SK-N-SH (cell line): ENCODE data around the gene TTC28. TPM values are rescaled to one million over a fixed set of nuclear protein-coding genes. Genes with fewer than 3 reads are reported as not detected.

ENCODE experiments used
- CTCF ChIA-PET: fragments of 300-600, 350-600 bp; formaldehyde crosslinking; extraction: SDS; loops from one replicate; lab custom pipeline; 2021; lab: Yijun Ruan, JAX
- POLR2A ChIA-PET: fragments of 350-600 bp; sonication (Branson Sonifier 250); formaldehyde crosslinking; extraction: SDS; loops from one replicate; lab custom pipeline; 2020; ENCODE audit warnings: antibody characterized with exemption, inconsistent platforms; lab: Yijun Ruan, JAX
- DNase-seq: peaks from one replicate; pipeline ENCODE4 v3.0.0; 2012
- H2AFZ ChIP-seq: fragments of 200-600 bp; sonication (generic); 2 replicates; pipeline ENCODE4 v1.8.1; 2016; ENCODE audit warnings: antibody characterized with exemption, mild to moderate bottlenecking, low read depth
- H3F3A ChIP-seq: fragments of 200-600 bp; sonication (generic); replicated peaks from 2 replicates; pipeline ENCODE3; 2016; ENCODE audit warnings: antibody characterized with exemption, mild to moderate bottlenecking; ENCODE audit not compliant: insufficient read depth
- H3K27ac ChIP-seq, 2 experiments: fragments of 200-500 bp in 1 of 2; fragments of 200-600 bp in 1 of 2; sonication (Bioruptor generic) in 1 of 2; sonication (generic), shearing (Covaris generic) in 1 of 2; 2 replicates each; pipeline versions ENCODE4 v1.5.1 to v1.6.1; 2014 to 2016; ENCODE audit warnings: low read depth in 2 of 2, inconsistent platforms in 1 of 2, low read length in 1 of 2, mild to moderate bottlenecking in 1 of 2, mixed read lengths in 1 of 2
- H3K27me3 ChIP-seq: fragments of 200-600 bp; sonication (generic), shearing (Covaris generic); 2 replicates; pipeline ENCODE4 v1.6.1; 2016; ENCODE audit warnings: mixed run types; ENCODE audit not compliant: insufficient read depth
- H3K36me3 ChIP-seq, 2 experiments: fragments of 200-500 bp in 1 of 2; fragments of 200-600 bp in 1 of 2; sonication (Bioruptor generic) in 1 of 2; sonication (generic) in 1 of 2; replicated peaks in 1 of 2; 2 replicates each; pipeline versions ENCODE3 to v1.5.1; 2014 to 2016; ENCODE audit warnings: low read length in 1 of 2, mild to moderate bottlenecking in 1 of 2; ENCODE audit not compliant: insufficient read depth in 2 of 2, control insufficient read depth in 1 of 2
- H3K4me1 ChIP-seq, 2 experiments: fragments of 200-500 bp in 1 of 2; fragments of 200-600 bp in 1 of 2; sonication (Bioruptor generic) in 1 of 2; sonication (generic), shearing (Covaris generic) in 1 of 2; 2 replicates each; pipeline versions ENCODE4 v1.5.1 to v1.6.1; 2014 to 2016; ENCODE audit warnings: low read depth in 1 of 2, low read length in 1 of 2, mixed run types in 1 of 2; ENCODE audit not compliant: insufficient read depth in 2 of 2, control insufficient read depth in 1 of 2
- H3K4me2 ChIP-seq: fragments of 200-600 bp; sonication (generic), shearing (Covaris generic); 2 replicates; pipeline ENCODE4 v1.6.1; 2017; ENCODE audit warnings: mixed run types
- H3K4me3 ChIP-seq, 2 experiments: fragments of 200-500 bp in 1 of 2; fragments of 200-600 bp in 1 of 2; sonication (Bioruptor generic) in 1 of 2; sonication (generic), shearing (Covaris generic) in 1 of 2; 2 replicates each; pipeline versions ENCODE4 v1.5.1 to v1.8.1; 2014 to 2016; ENCODE audit warnings: low read depth in 2 of 2, inconsistent platforms in 1 of 2, low read length in 1 of 2, mild to moderate bottlenecking in 1 of 2, mixed read lengths in 1 of 2, moderate library complexity in 1 of 2
- H3K79me2 ChIP-seq: fragments of 200-600 bp; sonication (generic); 2 replicates; pipeline ENCODE4 v1.8.1; 2017; ENCODE audit warnings: mild to moderate bottlenecking; ENCODE audit not compliant: insufficient read depth
- H3K9ac ChIP-seq: fragments of 200-600 bp; sonication (generic); 2 replicates; pipeline ENCODE4 v1.6.1; 2017; ENCODE audit warnings: mixed run types
- H3K9me2 ChIP-seq: fragments of 200-600 bp; sonication (generic); 2 replicates; pipeline ENCODE4 v1.6.1; 2017; ENCODE audit warnings: mixed run types
- H3K9me3 ChIP-seq: fragments of 200-600 bp; sonication (generic); 2 replicates; pipeline ENCODE4 v1.6.1; 2017; ENCODE audit warnings: mixed run types, mild to moderate bottlenecking, moderate library complexity
- H4K20me1 ChIP-seq: fragments of 200-600 bp; sonication (generic); 2 replicates; pipeline ENCODE4 v1.6.1; 2017; ENCODE audit warnings: mild to moderate bottlenecking, mixed run types; ENCODE audit not compliant: insufficient read depth
- EP300 ChIP-seq, 2 experiments: IDR thresholded peaks; 2 replicates each; pipeline versions ENCODE4 v1.4.0 to v1.6.1; 2012; ENCODE audit warnings: borderline replicate concordance in 1 of 2, low read depth in 1 of 2, low read length in 1 of 2
- EZH2phosphoT487 ChIP-seq: fragments of 200-600 bp; sonication (generic); IDR thresholded peaks from 2 replicates; pipeline ENCODE4 v1.6.1; 2017; ENCODE audit warnings: low read depth, mixed run types, mild to moderate bottlenecking, antibody characterized with exemption, moderate library complexity, borderline replicate concordance
- FOSL2 ChIP-seq: IDR thresholded peaks from 2 replicates; pipeline ENCODE4 v1.4.0; 2012; ENCODE audit warnings: low read depth, mild to moderate bottlenecking, moderate library complexity, borderline replicate concordance
- JUND ChIP-seq: IDR thresholded peaks from 2 replicates; pipeline ENCODE4 v1.4.0; 2012
- MEF2A ChIP-seq: IDR thresholded peaks from 2 replicates; pipeline ENCODE4 v1.4.0; 2012; ENCODE audit warnings: low read depth, borderline replicate concordance
- NFIC ChIP-seq: IDR thresholded peaks from 2 replicates; pipeline ENCODE4 v1.4.0; 2012; ENCODE audit warnings: borderline replicate concordance
- RFX5 ChIP-seq: IDR thresholded peaks from 2 replicates; pipeline ENCODE4 v1.6.1; 2012; ENCODE audit warnings: mild to moderate bottlenecking, improper control_type of control experiment, low read length
- RXRA ChIP-seq: IDR thresholded peaks from 2 replicates; pipeline ENCODE4 v1.4.0; 2012; ENCODE audit warnings: low read depth, mild to moderate bottlenecking, borderline replicate concordance
- WGBS: methylation state at CpG from one replicate; pipeline ENCODE4 v1.1.6; 2017; ENCODE audit warnings: low lambda C conversion rate; 5-methylcytosine and 5-hydroxymethylcytosine counted together
- polyA plus RNA-seq, 3 experiments: library from polyadenylated mRNA; depleted of rRNA; stranded (reverse); fragments of >200 nt; gene quantifications; 2 replicates each; pipeline ENCODE4 v1.2.3, GENCODE V29; 2012
- TF ChIP-seq, protein P1 (sequence below): fragments of 150-350 bp; IDR thresholded peaks from 2 replicates; pipeline ENCODE4 v1.6.1; 2016; ENCODE audit warnings: mild to moderate bottlenecking, low read depth, low read length
- TF ChIP-seq, protein P2 (sequence below): fragments of 150-350 bp; IDR thresholded peaks from 2 replicates; pipeline ENCODE4 v1.6.1; 2017; ENCODE audit warnings: antibody characterized with exemption, low read length, low read depth, borderline replicate concordance
- TF ChIP-seq, protein P3 (sequence below): IDR thresholded peaks from 2 replicates; pipeline ENCODE4 v1.4.0; 2012; ENCODE audit warnings: low read depth
- TF ChIP-seq, protein P4 (sequence below): IDR thresholded peaks from 2 replicates; pipeline ENCODE4 v1.4.0; 2012; ENCODE audit warnings: low read depth, borderline replicate concordance

Gene TTC28
- polyA plus RNA-seq, 1 of the 3 experiments (the other 2 are of a cell fraction) = 5.9 TPM

DNA sequence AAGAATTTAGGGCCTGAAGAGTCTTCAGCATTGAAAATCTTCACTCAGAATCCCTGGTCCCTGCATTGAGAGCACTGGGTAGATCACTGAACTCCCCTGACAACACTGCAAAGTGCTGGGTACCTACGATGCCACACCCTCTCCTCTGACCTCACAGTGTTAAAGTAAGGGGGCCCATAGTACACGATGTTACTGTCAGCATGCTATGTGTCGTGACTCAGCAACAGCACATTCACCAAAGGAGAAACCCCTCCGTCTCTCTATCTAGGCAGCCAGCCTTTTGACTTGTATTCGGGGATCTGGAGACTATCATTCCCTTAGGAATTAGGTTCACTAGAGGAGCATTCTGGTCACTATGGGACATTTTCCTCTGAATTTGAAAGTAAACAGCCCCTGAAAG, 693.2 kb downstream of the TTC28 start:
- Histone ChIP-seq H3K9ac (no peak overlapping the region), H3K27me3 (no peaks in the 10 kb centered on the region), H3K36me3 (peaks cover 5 to 22% of the 10 kb centered on the region in 2 experiments), H3K4me1 (peaks cover 0 to 4% of the 10 kb centered on the region in 2 experiments; a peak in 1 of 4 replicates), H3K27ac (no peak overlapping the region), H3K9me2 (no peaks in the 10 kb centered on the region), H3K4me3 (no peak overlapping the region), H3K4me2 (no peak overlapping the region), H3F3A (no peaks in the 10 kb centered on the region), H3K9me3 (no peaks in the 10 kb centered on the region), H4K20me1 (no peaks in the 10 kb centered on the region), H3K79me2 (no peaks in the 10 kb centered on the region), H2AFZ (no peak overlapping the region)
- no peak for DNase-seq
- ChIA-PET CTCF (no interaction called here), POLR2A (no interaction called here)
- 95% methylated on average over 4 of the region's 5 CpGs for WGBS
- TF ChIP-seq JUND (no peak), RFX5 (no peak), RXRA (no peak), EP300 (IDR thresholded peaks at IDR 0.05; ENCODE audit: borderline replicate concordance in 1 of 2, low read depth in 1 of 2, low read length in 1 of 2) (no peak), FOSL2 (no peak), EZH2phosphoT487 (no peak)
- TF ChIP-seq, protein P1, sequence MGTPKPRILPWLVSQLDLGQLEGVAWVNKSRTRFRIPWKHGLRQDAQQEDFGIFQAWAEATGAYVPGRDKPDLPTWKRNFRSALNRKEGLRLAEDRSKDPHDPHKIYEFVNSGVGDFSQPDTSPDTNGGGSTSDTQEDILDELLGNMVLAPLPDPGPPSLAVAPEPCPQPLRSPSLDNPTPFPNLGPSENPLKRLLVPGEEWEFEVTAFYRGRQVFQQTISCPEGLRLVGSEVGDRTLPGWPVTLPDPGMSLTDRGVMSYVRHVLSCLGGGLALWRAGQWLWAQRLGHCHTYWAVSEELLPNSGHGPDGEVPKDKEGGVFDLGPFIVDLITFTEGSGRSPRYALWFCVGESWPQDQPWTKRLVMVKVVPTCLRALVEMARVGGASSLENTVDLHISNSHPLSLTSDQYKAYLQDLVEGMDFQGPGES = no peak
- TF ChIP-seq, protein P2, sequence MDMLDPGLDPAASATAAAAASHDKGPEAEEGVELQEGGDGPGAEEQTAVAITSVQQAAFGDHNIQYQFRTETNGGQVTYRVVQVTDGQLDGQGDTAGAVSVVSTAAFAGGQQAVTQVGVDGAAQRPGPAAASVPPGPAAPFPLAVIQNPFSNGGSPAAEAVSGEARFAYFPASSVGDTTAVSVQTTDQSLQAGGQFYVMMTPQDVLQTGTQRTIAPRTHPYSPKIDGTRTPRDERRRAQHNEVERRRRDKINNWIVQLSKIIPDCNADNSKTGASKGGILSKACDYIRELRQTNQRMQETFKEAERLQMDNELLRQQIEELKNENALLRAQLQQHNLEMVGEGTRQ = no peak

DNA sequence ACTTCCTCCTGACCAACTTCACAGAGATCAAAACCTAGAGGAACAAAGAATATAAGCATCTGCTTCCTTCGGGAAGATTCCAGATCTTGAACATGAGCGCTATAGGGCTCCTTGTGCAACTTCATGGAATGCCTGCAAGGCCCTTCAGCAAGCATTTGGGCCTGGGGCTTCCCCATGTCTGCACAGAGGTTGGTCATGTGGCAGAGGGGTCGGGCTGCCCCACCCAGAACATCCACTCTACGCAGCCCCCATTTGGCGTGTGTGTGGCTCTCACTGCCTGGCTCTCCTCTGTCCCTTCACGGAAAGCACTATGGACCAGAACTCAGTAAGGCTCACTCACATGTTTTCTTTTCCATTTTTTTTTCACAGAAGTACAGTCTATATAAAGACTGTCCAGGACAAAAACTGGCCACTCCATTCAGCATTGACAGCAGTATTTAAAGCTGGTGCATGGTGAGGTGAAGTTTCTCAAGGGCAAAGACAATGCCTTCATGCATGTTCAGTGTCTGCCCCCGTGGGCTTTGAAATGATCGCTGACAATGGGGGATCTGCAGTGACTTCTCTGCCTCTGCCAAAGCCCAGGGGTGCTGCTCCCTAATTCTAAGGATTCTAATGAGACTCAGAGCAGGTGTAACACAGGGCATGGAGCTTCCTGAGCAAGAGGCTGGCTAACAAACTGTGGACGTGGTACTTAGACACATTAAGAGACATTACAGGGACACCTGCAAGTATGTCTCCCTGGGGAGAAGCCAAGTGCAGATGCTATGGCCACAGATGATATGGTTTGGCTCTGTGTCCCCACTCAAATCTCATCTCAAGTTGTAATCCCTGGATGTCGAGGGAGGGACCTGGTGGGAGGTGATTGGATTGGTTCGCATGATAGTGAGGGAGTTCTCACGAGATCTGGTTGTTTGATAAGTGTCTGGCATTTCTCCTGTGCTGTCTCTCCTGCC, 694.0 kb downstream of the TTC28 start:
- ChIA-PET CTCF (no interaction called here), POLR2A (no interaction called here)
- Histone ChIP-seq H3K27ac (no peak overlapping the region), H3K4me3 (no peak overlapping the region), H3K36me3 (peaks cover 8 to 24% of the 10 kb centered on the region in 2 experiments), H3K9me3 (no peaks in the 10 kb centered on the region), H3K9me2 (no peaks in the 10 kb centered on the region), H2AFZ (no peak overlapping the region), H3K9ac (no peak overlapping the region), H3K4me2 (no peak overlapping the region), H3K27me3 (no peaks in the 10 kb centered on the region), H3K79me2 (no peaks in the 10 kb centered on the region), H3K4me1 (peaks cover 4% of the 10 kb centered on the region in 2 experiments; a peak in 3 of 4 replicates), H4K20me1 (no peaks in the 10 kb centered on the region), H3F3A (no peaks in the 10 kb centered on the region)
- DNase-seq = no peak
- 93% methylated on average over 10 of the region's 12 CpGs for WGBS
- TF ChIP-seq RFX5 (no peak), NFIC (no peak), FOSL2 (no peak), MEF2A (no peak)
- TF ChIP-seq, protein P3, sequence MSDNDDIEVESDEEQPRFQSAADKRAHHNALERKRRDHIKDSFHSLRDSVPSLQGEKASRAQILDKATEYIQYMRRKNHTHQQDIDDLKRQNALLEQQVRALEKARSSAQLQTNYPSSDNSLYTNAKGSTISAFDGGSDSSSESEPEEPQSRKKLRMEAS = no peak
- TF ChIP-seq, protein P1 = no peak
- TF ChIP-seq, protein P4, sequence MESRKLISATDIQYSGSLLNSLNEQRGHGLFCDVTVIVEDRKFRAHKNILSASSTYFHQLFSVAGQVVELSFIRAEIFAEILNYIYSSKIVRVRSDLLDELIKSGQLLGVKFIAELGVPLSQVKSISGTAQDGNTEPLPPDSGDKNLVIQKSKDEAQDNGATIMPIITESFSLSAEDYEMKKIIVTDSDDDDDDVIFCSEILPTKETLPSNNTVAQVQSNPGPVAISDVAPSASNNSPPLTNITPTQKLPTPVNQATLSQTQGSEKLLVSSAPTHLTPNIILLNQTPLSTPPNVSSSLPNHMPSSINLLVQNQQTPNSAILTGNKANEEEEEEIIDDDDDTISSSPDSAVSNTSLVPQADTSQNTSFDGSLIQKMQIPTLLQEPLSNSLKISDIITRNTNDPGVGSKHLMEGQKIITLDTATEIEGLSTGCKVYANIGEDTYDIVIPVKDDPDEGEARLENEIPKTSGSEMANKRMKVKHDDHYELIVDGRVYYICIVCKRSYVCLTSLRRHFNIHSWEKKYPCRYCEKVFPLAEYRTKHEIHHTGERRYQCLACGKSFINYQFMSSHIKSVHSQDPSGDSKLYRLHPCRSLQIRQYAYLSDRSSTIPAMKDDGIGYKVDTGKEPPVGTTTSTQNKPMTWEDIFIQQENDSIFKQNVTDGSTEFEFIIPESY = no peak
